ENCODE data around the gene G6PC3. TPM values are rescaled to one million over a fixed set of nuclear protein-coding genes. Genes with fewer than 3 reads are reported as not detected.

Gene G6PC3
- total RNA-seq, 1 experiment from 2014 or later: 89.4 TPM

- Mint-ChIP-seq H3K9me3 (ENCODE audit: unreplicated experiment) (no peaks in the 10 kb centered on the region), H3K27ac (ENCODE audit: low read depth, unreplicated experiment) (no peak overlapping the region), H3K4me1 (ENCODE audit: insufficient read depth, unreplicated experiment) (peaks cover 9% of the 10 kb centered on the region), H3K36me3 (ENCODE audit: insufficient read depth, unreplicated experiment) (peaks cover 43% of the 10 kb centered on the region), H3K27me3 (ENCODE audit: insufficient read depth, unreplicated experiment) (no peaks in the 10 kb centered on the region), H3K4me3 (ENCODE audit: unreplicated experiment) (no peak overlapping the region)
- ChIA-PET CTCF (interaction anchor here (0.7 to 1.6 kb wide), 2 partner anchors 87 to 109 kb away, joined by 3 to 6 read pairs; no protein-coding TSS in a partner anchor), POLR2A (interaction anchor here (0.6 to 2.2 kb wide), 4 partner anchors 10 to 79 kb away, joined by 3 to 6 read pairs (median 4); partner anchors contain the start of genes HDAC5 and LSM12)
- TF ChIP-seq CTCF (IDR thresholded peaks at IDR 0.05; ENCODE audit: unreplicated experiment): no peak
- DNase-seq (ENCODE audit: unreplicated experiment): no peak
- BruUV-seq (replicated peaks): no TSS peak
- intact Hi-C loops (cut with micrococcal nuclease): no loop called here
Observed at GRCh38 chr17:44081681-44082080, 11.1 kb downstream of the G6PC3 start.

GRCh38 chr17:44082256-44082927 is 11.9 kb downstream of the G6PC3 start:
- H3K27me3 Mint-ChIP-seq (ENCODE audit: insufficient read depth, unreplicated experiment): no peaks in the 10 kb centered on the region
- peaks cover 16% of the 10 kb centered on the region for H3K4me1 Mint-ChIP-seq (ENCODE audit: insufficient read depth, unreplicated experiment)
- intact Hi-C loops (cut with micrococcal nuclease): no loop called here
- ChIA-PET POLR2A (interaction anchor here (0.6 to 2.2 kb wide), 4 partner anchors 11 to 80 kb away, joined by 3 to 6 read pairs (median 4); partner anchors contain the start of genes HDAC5 and LSM12), CTCF (interaction anchor here (0.6 to 2.3 kb wide), 5 partner anchors 10 to 86 kb away, joined by 4 to 12 read pairs (median 4); no protein-coding TSS in a partner anchor)
- no peak for DNase-seq (ENCODE audit: unreplicated experiment)
- no peak for TF ChIP-seq CTCF (IDR thresholded peaks at IDR 0.05; ENCODE audit: unreplicated experiment)
- no TSS peak for BruUV-seq (replicated peaks)
- no peaks in the 10 kb centered on the region for H3K9me3 Mint-ChIP-seq (ENCODE audit: unreplicated experiment)
- H3K4me3 Mint-ChIP-seq (ENCODE audit: unreplicated experiment): no peak overlapping the region
- no peak overlapping the region for H3K27ac Mint-ChIP-seq (ENCODE audit: low read depth, unreplicated experiment)
- peaks cover 46% of the 10 kb centered on the region for H3K36me3 Mint-ChIP-seq (ENCODE audit: insufficient read depth, unreplicated experiment)

- H3K27me3 Mint-ChIP-seq (ENCODE audit: insufficient read depth, unreplicated experiment): no peaks in the 10 kb centered on the region
- no TSS peak for BruUV-seq (replicated peaks)
- H3K36me3 Mint-ChIP-seq (ENCODE audit: insufficient read depth, unreplicated experiment): peaks cover 49% of the 10 kb centered on the region
- H3K27ac Mint-ChIP-seq (ENCODE audit: low read depth, unreplicated experiment): no peak overlapping the region
- intact Hi-C loops (cut with micrococcal nuclease): no loop called here
- ChIA-PET CTCF (interaction anchor here (0.5 to 2.3 kb wide), 10 partner anchors 9 to 89 kb away, joined by 3 to 12 read pairs (median 4); no protein-coding TSS in a partner anchor), POLR2A (interaction anchor here (2.2 kb wide), 1 partner anchor 12 kb away, joined by 6 read pairs; no protein-coding TSS in a partner anchor)
- H3K9me3 Mint-ChIP-seq (ENCODE audit: unreplicated experiment): no peaks in the 10 kb centered on the region
- TF ChIP-seq CTCF (IDR thresholded peaks at IDR 0.05; ENCODE audit: unreplicated experiment): peak; percentile 45
- H3K4me3 Mint-ChIP-seq (ENCODE audit: unreplicated experiment): no peak overlapping the region
- H3K4me1 Mint-ChIP-seq (ENCODE audit: insufficient read depth, unreplicated experiment): peaks cover 21% of the 10 kb centered on the region
- DNase-seq (ENCODE audit: unreplicated experiment): peak; percentile 69
Observed at GRCh38 chr17:44083250-44083849, 12.8 kb downstream of the G6PC3 start.

- CTCF ChIA-PET: interaction anchor here (0.5 to 2.3 kb wide), 11 partner anchors 12 to 438 kb away, joined by 3 to 12 read pairs (median 4); no protein-coding TSS in a partner anchor
Observed at GRCh38 chr17:44084131-44084538, 13.6 kb downstream of the G6PC3 start.

More at GRCh38 chr17:44084131-44084538, 13.6 kb downstream of the G6PC3 start:
- Mint-ChIP-seq H3K9me3 (ENCODE audit: unreplicated experiment) (no peaks in the 10 kb centered on the region), H3K27me3 (ENCODE audit: insufficient read depth, unreplicated experiment) (no peaks in the 10 kb centered on the region), H3K4me3 (ENCODE audit: unreplicated experiment) (no peak overlapping the region), H3K36me3 (ENCODE audit: insufficient read depth, unreplicated experiment) (peaks cover 49% of the 10 kb centered on the region), H3K4me1 (ENCODE audit: insufficient read depth, unreplicated experiment) (peaks cover 21% of the 10 kb centered on the region), H3K27ac (ENCODE audit: low read depth, unreplicated experiment) (no peak overlapping the region)
- POLR2A ChIA-PET: no interaction called here
- intact Hi-C loops (cut with micrococcal nuclease): no loop called here
- BruUV-seq (replicated peaks): no TSS peak
- DNase-seq (ENCODE audit: unreplicated experiment): peak; percentile 32
- TF ChIP-seq CTCF (IDR thresholded peaks at IDR 0.05; ENCODE audit: unreplicated experiment): peak; percentile 39
